Renal cortex interstitium (tissue), 11 donors: Measurements from ENCODE around the gene TDO2. TPM values are rescaled to one million over a fixed set of nuclear protein-coding genes. Genes with fewer than 3 reads are reported as not detected.
"Not testable (repeated sequence)": the region's sequence is repeated elsewhere in the genome, so short reads cannot be mapped to it uniquely, and the experiment has no call there.

Experiments used
- DNase-seq, 11 donors: peaks; one replicate each; pipeline ENCODE4 v3.0.0-alpha.2; 2013; ENCODE audit warnings: low read depth in 9 of 11, low spot score in 4 of 11; ENCODE audit errors: extremely low read depth in 1 of 11
- polyA plus RNA-seq, 3 donors: library from polyadenylated mRNA; unstranded; fragments of 120-200 nt; gene quantifications; one replicate each; pipeline ENCODE4 v1.2.1, GENCODE V29; 2013; ENCODE audit not compliant: insufficient read length in 3 of 3

TDO2 gene
- polyA plus RNA-seq, 3 donors, result 1.9 to 3.5 (median 2.5) TPM

GRCh38 chr4:155901013-155901412 lies 2.5 kb upstream of the TDO2 start:
- DNase-seq, result no peak

GRCh38 chr4:155904331-155904730 lies 835 bp downstream of the TDO2 start:
- no peak for DNase-seq

- DNase-seq, result peak in 9 of 11 donors; percentile 36 to 71 (median 44)
Observed at GRCh38 chr4:155906554-155907247, 3.2 kb downstream of the TDO2 start.

GRCh38 chr4:155907556-155907955 lies 4.1 kb downstream of the TDO2 start:
- DNase-seq, result no peak

- DNase-seq, result no peak
Observed at GRCh38 chr4:155908187-155909139, 5.0 kb downstream of the TDO2 start.

- no peak for DNase-seq
Observed at GRCh38 chr4:155909615-155910226, 6.2 kb downstream of the TDO2 start.

- no peak for DNase-seq
Observed at GRCh38 chr4:155911905-155912304, 8.4 kb downstream of the TDO2 start.

GRCh38 chr4:155914782-155915181 lies 11.3 kb downstream of the TDO2 start:
- no peak for DNase-seq

- DNase-seq, result no peak
Observed at GRCh38 chr4:155921597-155921996, 18.1 kb downstream of the TDO2 start.

GRCh38 chr4:155924637-155925036 lies 21.1 kb downstream of the TDO2 start:
- DNase-seq, result no peak

GRCh38 chr4:155929833-155930232 lies 26.3 kb downstream of the TDO2 start:
- DNase-seq, result no peak

- no peak for DNase-seq
Observed at GRCh38 chr4:155930330-155930729, 26.8 kb downstream of the TDO2 start.

GRCh38 chr4:155931634-155932033 lies 28.1 kb downstream of the TDO2 start:
- no peak for DNase-seq

GRCh38 chr4:155934634-155935033 lies 31.1 kb downstream of the TDO2 start:
- not testable (repeated sequence) for DNase-seq

GRCh38 chr4:155935389-155935986 lies 32.0 kb downstream of the TDO2 start:
- DNase-seq, result no peak

GRCh38 chr4:155941085-155941790 lies 37.7 kb downstream of the TDO2 start:
- no peak for DNase-seq

GRCh38 chr4:155941820-155942219 lies 38.3 kb downstream of the TDO2 start:
- DNase-seq, result no peak

- no peak for DNase-seq
Observed at GRCh38 chr4:155943605-155944291, 40.3 kb downstream of the TDO2 start.
